HG03565 (cell line): ENCODE results near the gene FOXD3.

Experiments used
- ATAC-seq: cut with Tn5 transposase; IDR thresholded peaks from one replicate; pipeline ENCODE4 v1.9.1; 2021; ENCODE audit warnings: mild to moderate bottlenecking, moderate library complexity; ENCODE audit not compliant: unreplicated experiment

FOXD3 gene

DNA sequence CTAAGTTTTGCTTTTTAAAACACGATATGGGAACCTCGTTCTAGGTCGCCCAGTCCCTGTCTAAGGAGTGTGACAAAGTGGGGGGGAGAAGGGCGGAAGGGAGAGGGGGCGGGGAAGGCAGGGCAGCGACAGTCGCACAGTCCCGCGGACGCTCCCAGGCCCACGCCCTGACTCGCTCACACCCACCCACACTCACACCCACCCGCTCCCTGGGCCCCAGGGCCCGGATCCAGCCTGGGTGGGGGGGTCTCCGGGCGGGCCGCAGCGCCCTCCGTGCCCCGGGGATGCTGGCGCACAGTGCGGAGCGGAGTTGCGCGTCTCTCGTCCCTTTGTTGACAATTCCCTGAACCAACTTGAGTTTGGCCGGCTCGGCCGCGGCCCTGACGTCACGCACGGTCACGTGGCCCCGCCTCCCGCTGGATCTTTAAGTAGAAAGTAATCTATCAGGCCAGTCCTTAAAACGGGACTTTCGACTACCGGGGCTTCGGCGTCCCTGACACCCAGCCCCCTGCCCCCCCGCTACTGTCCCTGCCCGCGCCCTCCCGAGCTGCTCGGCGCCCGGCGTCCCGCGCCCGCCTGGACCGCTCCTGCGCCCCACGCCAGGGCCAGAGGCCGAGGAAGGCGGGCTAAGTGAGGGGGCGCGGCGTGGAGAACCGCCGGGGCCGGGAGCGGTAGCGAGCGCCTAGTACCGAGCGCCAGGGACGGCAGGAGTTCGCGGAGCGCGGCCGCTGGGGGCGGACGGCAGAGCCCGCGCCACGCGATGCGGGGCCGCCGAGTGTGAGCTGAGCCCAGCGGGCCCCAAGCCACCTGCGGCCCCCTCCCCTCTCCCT, at the start of gene FOXD3:
TSS of gene FOXD3 (plus strand) at position 454 of the 830 bp plus-strand sequence. CDS start 492 bp downstream, outside the sequence.
- no peak for ATAC-seq

- ATAC-seq: no peak
These were observed 49.6 kb upstream of the FOXD3 start for GRCh38 chr1:63272811-63273210.

DNA sequence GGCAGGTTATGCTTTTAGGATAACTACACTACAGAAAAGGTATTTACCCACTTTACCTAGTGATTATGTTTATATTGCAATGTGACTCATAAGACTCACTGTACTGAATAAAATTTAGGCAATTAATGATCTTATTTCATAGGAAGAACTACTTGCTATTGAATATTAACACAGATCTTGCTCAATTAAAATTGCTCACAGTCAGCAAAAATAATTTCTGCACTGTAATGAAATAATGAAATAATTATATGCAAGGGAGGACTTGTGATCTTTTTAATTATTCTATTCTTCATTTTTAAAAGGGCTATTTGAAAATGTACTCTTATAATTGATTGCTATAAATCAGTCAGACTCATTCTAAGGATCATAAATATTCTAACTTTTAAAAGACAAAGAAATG, 48.0 kb upstream of the FOXD3 start:
- ATAC-seq: no peak

GRCh38 chr1:63274979-63275378, 47.4 kb upstream of the FOXD3 start:
- no peak for ATAC-seq

DNA sequence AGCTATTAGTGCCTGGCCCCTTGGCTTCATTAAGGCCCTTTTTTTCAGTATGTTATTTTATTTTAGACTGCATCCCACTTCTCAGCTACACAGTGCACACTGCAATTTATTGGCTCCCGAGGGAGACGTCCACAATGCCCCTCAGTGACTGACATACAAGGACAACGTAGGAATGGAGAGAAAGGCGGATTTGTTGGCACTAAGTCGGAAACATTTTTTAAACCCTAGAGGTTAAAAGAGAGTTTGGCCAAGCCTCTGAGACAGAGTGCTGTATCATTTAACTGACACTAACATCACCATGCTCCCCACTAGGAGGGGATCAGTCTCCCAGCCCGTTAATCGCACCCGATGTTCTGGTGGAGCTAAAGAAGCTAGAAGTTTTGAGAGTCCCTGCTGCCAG, 45.7 kb upstream of the FOXD3 start:
- no peak for ATAC-seq

DNA sequence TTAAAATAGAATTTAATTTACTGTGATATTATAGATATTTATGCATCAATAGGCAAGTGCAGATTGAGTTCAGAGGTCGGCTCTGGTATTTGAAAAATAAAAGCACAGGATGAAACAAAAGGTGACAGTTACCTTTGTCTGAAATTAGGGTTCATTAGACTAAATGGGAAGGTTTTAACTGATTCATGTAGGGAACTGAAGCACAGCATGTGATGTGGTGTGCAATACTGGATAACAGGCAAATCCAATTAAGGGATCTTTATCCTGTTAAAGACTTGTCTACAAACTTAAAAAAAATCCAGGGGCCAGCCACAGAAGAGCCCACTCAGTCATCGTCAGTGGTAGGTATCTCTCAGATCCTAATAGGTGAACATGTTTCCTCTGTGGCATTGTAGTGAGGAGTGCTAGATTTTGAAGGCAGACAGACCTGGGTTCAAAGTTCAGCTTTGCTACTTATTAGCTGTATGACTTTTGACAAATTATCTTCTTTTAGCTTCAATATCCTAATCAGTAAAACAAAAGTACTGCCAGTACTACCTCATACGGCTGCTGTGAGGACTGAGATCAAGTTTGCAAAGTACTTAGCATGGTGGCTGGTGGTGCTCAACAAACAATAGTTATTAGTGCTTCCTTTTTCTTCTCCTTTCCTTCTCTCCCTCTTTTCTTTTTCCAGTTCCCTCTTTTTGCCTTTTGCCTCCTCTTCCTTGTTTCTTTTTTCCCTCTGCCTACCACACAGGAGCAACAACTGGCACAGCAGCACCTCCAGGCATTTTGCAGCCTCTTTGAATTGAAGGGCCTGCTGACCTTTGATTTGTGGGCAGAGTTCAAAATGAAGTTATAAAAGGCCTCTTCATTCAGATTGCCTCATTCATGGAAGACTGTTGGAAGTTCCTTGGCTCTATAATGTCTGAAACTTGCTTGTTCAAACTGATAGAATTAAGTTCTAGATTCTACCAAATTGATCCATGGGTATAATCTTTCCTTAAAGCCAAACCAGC, 44.9 kb upstream of the FOXD3 start:
- ATAC-seq: no peak

- no peak for ATAC-seq
These were observed 40.6 kb upstream of the FOXD3 start for GRCh38 chr1:63281753-63282152.

DNA sequence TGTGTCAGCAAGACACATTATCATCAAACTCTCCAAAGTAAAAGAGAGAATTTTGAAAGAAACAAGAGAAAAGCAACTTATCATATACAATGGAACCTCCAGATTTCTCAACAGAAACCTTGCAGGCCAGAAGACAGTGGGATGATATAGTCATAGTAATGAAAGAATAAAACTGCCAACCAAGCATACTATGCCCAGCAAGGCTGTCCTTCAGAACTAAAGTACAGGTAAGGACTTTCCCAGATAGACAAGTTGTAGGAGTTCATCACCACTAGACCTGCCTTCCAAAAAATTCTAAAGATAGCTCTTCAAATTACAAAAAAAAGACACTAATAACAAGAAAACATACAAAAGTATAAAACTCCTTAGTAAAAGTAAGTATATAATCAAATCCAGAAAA, 33.2 kb upstream of the FOXD3 start:
- no peak for ATAC-seq

DNA sequence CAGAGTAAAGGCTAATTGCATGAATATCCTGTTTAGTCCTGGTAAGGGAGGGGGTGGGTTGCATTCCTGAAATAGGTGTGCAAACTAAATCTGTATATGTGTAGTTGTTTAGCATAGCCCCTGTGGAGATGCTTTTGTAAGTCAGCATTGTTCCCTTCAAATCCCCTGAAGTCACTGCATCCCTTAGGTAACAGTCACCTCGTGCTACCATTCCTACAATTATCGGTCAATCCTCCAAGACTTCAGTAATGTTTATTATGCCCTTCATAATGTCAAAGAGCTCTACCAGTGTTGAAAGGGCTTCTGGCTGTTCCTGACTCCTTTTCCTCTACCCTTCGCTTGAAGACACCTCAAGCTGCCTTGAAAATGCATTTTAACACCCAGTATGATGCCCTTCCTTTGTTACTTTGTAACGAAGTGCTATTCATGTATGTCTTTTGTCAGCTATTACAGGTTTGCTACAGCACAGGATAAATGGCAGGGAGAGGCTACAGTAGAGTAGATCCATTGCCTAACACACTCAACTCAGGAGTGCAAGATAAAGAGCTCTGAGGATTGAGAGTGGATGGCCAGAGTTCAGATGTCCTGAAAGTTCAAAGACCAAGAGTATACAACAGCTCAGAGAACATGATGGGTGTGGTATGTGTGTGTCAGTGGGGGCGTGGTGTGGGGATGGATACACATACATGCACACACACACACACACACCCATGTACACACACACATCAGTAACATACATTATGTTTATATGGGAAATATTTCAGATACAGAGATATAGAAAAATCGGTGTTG, 27.4 kb upstream of the FOXD3 start:
- no peak for ATAC-seq

DNA sequence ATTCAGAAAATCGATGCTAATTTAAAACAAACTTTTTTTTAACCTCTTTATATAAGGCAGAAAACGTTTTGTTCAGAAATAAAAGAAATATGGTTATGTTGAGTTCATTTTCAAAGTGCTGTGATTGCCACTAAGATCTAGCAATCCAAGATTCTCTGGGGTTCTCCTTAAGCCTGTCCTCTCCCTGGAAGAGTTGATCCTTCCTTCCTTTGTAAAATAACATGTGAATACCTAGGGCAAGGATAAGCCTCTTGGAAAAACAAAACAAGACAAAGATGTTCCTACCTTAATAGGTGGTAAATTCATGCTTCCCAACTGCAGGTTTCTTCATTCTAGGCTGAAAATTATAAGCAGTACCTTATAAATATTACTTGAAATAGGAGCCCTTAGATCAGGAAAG, 18.0 kb upstream of the FOXD3 start:
- no peak for ATAC-seq

DNA sequence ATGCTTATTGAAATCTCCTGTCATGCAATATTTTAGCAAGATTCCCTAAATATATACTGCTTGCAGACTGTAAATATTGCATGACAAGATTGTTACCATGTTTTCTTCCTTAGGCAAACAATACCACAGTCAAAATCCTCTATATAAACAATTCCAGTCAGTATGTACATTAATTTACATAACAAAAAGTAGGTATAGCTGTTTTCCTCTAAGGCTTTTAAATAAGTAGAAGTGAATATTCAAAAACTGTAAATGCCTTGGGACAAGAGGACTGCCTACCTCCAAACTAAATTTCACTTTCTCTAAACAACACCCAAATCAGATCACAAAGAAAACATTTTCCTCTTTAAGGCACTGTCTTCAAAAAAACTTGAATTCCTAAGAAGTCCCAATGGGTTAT, 17.3 kb upstream of the FOXD3 start:
- no peak for ATAC-seq

- no peak for ATAC-seq
These were observed 15.1 kb upstream of the FOXD3 start for GRCh38 chr1:63307196-63307794.

GRCh38 chr1:63316598-63316983, 5.8 kb upstream of the FOXD3 start:
- ATAC-seq: no peak

DNA sequence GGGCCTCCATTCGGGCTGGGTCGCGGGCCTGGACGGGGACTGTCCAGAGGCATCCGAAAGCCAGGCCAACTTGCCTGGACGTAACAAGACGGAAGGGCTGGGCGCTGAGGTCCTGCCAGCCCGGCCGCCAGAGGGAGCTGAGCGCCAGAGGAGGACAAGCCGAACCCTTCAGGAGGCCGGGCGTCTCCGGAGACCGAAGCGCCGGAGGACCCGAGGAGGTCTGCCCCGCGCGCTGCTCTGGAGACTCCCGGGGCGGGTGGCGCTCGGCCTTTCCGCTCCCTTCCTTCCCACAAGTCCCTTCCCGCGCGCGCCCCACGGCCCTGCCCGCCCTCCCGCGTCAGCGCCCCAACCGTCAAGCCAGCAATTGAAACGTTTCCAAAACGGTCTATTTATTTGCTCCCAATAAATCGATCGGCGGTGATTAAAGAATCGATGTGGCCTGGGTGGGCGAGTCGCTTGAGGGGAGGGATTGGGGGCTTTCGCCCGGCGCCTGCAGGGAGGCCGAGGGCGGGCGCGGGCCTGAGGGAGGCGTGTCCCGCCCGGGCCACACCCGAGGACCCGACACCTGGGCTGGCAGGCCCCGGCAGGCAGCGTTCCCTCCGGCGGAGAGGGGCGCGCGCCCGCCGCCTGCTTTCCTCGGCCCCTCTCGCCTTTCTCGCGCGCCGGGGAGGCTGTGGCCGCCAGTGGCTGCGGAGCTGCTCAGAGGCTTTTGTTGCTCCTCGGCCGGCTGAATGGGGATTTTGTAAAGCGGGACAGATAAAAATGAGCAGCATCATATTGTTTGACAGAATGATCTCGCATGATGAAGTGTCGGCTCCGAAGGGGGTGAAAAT, 5.2 kb upstream of the FOXD3 start:
- peak; percentile 73 for ATAC-seq

DNA sequence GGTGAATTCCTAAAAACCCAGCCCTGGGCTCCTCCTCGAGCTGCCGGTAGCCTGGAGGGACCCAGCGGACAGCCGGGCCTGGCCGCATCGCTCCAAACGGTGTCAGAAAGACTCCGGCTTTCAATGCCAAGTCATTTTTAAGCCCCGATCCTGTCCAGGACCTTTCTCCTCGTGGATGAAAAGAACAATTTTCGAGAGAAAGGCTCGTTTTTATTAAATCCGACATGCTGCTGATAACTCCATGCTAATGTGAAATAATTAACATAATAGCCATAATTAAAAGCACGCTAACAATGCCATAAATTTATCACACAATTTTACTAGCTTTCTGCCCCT, 4.6 kb upstream of the FOXD3 start:
- ATAC-seq: no peak

GRCh38 chr1:63318201-63318979, 4.0 kb upstream of the FOXD3 start:
- ATAC-seq: no peak

DNA sequence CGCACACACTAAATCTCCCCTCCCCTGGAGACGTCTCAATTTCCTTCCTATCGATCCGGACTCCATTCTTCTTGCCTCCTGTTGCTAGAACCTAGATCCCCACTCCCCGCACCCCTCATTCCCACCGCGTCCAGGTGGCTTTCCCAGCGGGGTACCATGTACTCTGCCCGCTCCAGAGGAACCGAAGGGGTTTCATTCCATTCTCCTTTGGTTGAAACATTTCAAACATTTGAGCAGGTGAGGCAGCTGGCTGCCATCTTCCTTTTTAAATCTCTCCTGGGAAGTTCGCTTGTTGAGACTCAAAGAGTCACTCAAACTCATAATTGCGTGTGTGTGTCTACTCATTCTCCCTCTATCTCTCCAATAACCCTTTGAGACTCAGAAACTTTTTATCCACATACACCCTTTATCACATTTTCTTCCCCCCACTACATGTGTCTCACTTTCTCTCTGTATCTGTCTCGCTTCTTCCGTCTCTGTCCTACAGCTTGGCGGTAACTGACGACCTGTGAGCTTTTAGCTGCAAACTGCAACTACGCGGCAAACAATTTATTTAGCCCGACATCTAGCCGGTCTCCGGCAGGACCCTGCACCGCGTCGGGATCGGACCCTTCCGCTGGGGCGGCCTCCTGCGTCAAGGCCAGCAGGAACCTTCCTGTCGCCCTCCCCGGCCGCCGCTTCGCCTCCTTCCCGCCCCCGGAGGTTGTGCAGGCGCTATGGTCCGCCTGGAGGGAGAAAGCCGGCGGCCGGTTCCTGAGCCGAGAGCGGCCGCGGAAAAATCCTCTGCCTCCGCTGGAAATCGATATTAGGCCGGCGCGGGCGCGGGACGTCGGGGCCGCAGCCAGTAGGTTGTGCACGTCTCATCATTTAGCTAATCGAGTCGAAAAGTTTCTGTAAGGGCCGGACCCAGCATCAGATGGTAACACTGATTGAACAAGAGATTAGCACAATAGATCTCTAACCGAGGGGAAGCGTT, 3.0 kb upstream of the FOXD3 start:
- ATAC-seq: no peak
